GM18861 (cell line): Measurements from ENCODE around the gene GSTM1.

Source experiments
- ATAC-seq: cut with Tn5 transposase; IDR thresholded peaks from one replicate; pipeline ENCODE4 v1.9.1; 2021; ENCODE audit not compliant: unreplicated experiment

Gene GSTM1

DNA sequence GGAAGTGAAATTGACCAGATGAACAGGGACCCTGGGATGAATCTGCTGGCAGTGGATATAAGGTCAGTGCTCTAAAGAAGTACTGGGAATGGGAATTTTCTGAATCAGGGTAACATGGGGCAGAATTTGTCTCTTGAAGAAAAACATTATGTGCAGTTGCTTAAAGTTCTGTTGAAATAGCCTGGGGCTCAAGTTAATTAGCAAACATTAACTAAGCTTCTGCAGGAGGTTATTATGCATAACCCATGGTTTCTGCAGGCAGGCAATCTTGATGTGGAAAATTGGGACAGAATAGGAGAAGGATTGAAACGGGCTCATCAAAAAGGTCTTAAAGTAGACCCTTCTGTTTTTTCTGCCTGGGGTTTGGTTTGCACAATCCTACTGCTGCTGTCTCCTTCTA is 38.4 kb downstream of the GSTM1 start:
- ATAC-seq, result no peak

DNA sequence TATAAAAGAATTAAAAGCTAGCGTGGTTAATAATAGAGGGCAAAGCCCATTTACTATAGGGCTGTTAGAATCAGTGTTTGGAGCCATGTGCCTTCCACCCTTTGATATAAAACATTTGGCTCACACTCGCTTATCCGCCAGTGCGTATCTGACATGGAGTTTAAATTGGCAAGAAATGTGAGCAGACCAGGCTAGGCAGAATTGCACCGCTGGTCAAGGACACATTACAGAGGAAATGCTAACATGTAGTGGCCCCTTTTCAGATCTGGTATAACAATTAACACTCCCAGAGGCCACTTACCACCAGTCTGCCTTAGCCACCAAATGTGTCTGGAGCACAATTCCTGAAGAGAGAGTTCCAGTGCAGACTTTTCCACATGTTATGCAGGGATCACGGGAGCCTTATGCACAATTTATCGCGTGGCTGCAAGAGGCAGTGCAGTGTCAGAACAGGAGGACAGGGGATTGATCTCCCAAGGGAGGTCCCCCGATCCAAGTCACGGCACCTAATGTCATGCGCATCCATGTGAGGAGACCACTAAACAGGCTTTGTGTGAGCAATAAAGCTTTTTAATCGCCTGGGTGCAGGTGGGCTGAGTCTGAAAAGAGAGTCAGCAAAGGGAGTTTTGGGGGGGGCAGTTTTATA is 39.2 kb downstream of the GSTM1 start:
- ATAC-seq, result no peak

- ATAC-seq, result no peak
Observed at GRCh38 chr1:109728870-109729269, 41.3 kb downstream of the GSTM1 start.

GRCh38 chr1:109730666-109731065 is 43.0 kb downstream of the GSTM1 start:
- no peak for ATAC-seq

DNA sequence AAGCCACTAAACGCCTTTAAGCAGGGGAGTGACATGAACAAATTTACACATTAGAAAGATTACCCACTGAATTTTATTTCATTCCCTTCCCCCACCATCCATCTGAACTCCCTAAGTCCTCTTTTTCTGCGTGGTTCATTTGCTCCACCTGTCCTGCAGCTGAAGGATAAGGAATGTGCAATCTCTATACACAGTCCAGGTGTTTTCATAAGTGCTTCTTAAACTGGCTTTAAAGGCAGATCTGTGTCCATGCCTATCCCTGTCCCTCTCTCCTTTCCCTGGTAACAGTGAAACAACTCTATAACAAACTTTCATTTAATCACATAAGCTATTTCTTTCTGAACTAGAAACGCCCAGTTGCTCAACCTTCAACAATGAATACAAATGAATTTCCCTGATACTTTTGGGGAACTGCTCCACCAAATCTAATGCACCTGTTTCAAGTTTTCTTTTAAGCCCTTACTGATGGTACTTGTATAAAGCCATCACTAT is 44.8 kb downstream of the GSTM1 start:
- ATAC-seq, result no peak

- no peak for ATAC-seq
Observed at GRCh38 chr1:109733236-109733870, 45.7 kb downstream of the GSTM1 start.

- no peak for ATAC-seq
Observed at GRCh38 chr1:109739738-109740614, 52.4 kb downstream of the GSTM1 start.

DNA sequence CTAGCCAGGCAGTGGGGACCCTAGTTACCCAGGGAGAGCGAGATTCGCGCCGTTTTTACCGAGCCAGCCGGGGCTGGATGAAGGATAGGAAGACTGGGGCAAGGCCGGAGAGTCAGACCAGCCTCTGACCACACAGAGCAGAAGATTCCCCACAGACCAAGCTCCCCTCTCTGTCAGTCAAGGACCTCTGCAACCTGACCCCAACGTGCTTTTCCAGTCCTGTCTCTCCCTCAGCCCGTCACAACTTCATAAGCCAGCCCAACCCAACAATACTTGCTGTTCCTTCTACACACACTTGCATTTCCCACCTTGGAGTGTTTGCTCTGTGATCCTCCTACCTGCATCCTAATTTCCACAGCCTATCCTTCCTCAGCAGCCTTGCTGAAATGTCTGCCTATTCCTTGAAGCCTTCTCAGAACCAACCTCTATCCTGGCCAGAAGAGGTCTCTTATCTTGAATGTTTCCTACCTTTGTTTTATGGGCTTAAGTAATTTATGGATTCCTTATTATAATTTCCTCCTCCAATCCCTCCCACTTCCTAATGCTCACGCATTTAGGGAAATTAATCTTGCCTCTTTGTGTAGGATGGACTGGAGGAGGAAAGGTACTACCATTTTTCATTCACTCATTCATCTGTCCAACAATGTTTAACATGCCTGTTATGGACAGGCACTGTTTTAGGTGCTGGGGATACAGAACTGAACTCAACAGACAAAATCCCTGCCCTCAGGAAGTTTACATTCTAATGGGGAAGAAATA is 53.2 kb downstream of the GSTM1 start, which contains the start of gene GSTM3:
TSS of gene GSTM3 (minus strand) at position 424 of the 759 bp plus-strand sequence. CDS start 751 bp downstream, outside the sequence.
- no peak for ATAC-seq
